Measurements from ENCODE around the gene HOXC6. TPM values are rescaled to one million over a fixed set of nuclear protein-coding genes. Genes with fewer than 3 reads are reported as not detected.

HOXC6 gene
- total and polyA plus RNA-seq, 2 of the 13 experiments (the other 11 are each of a cell fraction or from before 2014, with no cell fraction given), result not detected

DNA sequence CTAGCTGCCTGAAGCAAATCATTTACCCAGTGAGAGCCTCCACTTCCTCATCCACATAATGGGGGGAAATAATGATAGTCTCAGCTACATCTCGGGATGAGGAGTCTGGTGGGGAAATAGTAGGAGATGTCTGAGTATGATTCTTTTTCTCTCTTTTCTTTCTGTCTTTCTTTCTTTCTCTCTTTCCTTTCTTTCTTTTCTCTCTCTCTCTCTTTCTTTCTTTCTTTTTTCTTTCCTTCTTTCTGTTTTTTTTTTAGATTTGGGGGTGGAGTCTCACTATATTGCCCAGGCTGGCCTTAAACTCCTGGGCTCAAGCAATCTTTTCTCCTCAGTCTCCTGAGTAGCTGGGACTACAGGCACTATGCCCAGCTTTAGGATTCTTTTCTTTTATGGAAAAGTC lies 38.2 kb downstream of the HOXC6 start:
- ChIA-PET POLR2A (no interaction called here), CTCF (ENCODE audit: low intra/inter-chr PET ratio, low total read pairs) (no interaction called here)
- Histone ChIP-seq H4K20me1 (ENCODE audit: insufficient read depth, low read length) (no peaks in the 10 kb centered on the region), H3K4me2 (ENCODE audit: low read depth, low read length) (no peak overlapping the region), H3K79me2 (ENCODE audit: insufficient read depth, low read length) (no peaks in the 10 kb centered on the region), H3K9ac (ENCODE audit: insufficient read depth, low read depth, low read length) (no peak overlapping the region), H2AFZ (ENCODE audit: low read length) (no peak overlapping the region), H3K4me3 (replicated peaks in 1 of 3; ENCODE audit: insufficient read depth in 1 of 3, low read depth in 2 of 3, low read length in 3 of 3) (no peak overlapping the region), H3K36me3 (replicated peaks in 1 of 2; ENCODE audit: control insufficient read depth in 1 of 2, insufficient read depth in 2 of 2, low read length in 2 of 2) (no peaks in the 10 kb centered on the region), H3K4me1 (ENCODE audit: insufficient read depth, low read length) (no peaks in the 10 kb centered on the region), H3K9me3 (ENCODE audit: low read length) (no peaks in the 10 kb centered on the region), H3K27ac (ENCODE audit: extremely low read length, insufficient read depth, low read length) (no peak overlapping the region), H3K27me3 (ENCODE audit: control insufficient read depth in 1 of 2, insufficient read depth in 2 of 2, low read length in 2 of 2) (no peaks in the 10 kb centered on the region)
- intact Hi-C loops (cut with micrococcal nuclease; ENCODE audit: unreplicated experiment), result no loop called here
- 0% methylated on average over 1 of the region's 1 CpG for WGBS (ENCODE audit: low lambda C conversion rate)
- ATAC-seq, result no peak
- BruUV-seq (replicated peaks), result no TSS peak
- TF ChIP-seq ZNF256 (CRISPR knock-in tag; conservative IDR thresholded peaks at IDR 0.05), result no peak
- TF ChIP-seq, protein P1, sequence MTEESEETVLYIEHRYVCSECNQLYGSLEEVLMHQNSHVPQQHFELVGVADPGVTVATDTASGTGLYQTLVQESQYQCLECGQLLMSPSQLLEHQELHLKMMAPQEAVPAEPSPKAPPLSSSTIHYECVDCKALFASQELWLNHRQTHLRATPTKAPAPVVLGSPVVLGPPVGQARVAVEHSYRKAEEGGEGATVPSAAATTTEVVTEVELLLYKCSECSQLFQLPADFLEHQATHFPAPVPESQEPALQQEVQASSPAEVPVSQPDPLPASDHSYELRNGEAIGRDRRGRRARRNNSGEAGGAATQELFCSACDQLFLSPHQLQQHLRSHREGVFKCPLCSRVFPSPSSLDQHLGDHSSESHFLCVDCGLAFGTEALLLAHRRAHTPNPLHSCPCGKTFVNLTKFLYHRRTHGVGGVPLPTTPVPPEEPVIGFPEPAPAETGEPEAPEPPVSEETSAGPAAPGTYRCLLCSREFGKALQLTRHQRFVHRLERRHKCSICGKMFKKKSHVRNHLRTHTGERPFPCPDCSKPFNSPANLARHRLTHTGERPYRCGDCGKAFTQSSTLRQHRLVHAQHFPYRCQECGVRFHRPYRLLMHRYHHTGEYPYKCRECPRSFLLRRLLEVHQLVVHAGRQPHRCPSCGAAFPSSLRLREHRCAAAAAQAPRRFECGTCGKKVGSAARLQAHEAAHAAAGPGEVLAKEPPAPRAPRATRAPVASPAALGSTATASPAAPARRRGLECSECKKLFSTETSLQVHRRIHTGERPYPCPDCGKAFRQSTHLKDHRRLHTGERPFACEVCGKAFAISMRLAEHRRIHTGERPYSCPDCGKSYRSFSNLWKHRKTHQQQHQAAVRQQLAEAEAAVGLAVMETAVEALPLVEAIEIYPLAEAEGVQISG (CRISPR knock-in tag; IDR thresholded peaks at IDR 0.05), result no peak
- no peak for TF ChIP-seq JARID2 (CRISPR knock-in tag; IDR thresholded peaks at IDR 0.05; ENCODE audit: insufficient replicate concordance)
- no peak for TF ChIP-seq KDM3A (CRISPR knock-in tag; IDR thresholded peaks at IDR 0.05; ENCODE audit: low read depth)
- no peak for TF ChIP-seq ZSCAN12 (CRISPR knock-in tag; IDR thresholded peaks at IDR 0.05)
- no peak for TF ChIP-seq ISX (CRISPR knock-in tag; conservative IDR thresholded peaks at IDR 0.05)
- TF ChIP-seq ZNF7 (CRISPR knock-in tag; IDR thresholded peaks at IDR 0.05), result no peak
- TF ChIP-seq UBTF (CRISPR knock-in tag; IDR thresholded peaks at IDR 0.05), result no peak
- no peak for TF ChIP-seq NCOA5 (CRISPR knock-in tag; IDR thresholded peaks at IDR 0.05)
- no peak for TF ChIP-seq DNMT3B (CRISPR knock-in tag; conservative IDR thresholded peaks at IDR 0.05)
- no peak for TF ChIP-seq SP140L (CRISPR knock-in tag; IDR thresholded peaks at IDR 0.05; ENCODE audit: borderline replicate concordance)
- TF ChIP-seq NFAT5 (CRISPR knock-in tag; IDR thresholded peaks at IDR 0.05), result no peak
- no peak for TF ChIP-seq NFKBIZ (CRISPR knock-in tag; IDR thresholded peaks at IDR 0.05)
- no peak for TF ChIP-seq ZNF446 (CRISPR knock-in tag; IDR thresholded peaks at IDR 0.05)
- TF ChIP-seq, protein P2, sequence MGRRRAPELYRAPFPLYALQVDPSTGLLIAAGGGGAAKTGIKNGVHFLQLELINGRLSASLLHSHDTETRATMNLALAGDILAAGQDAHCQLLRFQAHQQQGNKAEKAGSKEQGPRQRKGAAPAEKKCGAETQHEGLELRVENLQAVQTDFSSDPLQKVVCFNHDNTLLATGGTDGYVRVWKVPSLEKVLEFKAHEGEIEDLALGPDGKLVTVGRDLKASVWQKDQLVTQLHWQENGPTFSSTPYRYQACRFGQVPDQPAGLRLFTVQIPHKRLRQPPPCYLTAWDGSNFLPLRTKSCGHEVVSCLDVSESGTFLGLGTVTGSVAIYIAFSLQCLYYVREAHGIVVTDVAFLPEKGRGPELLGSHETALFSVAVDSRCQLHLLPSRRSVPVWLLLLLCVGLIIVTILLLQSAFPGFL (CRISPR knock-in tag; IDR thresholded peaks at IDR 0.05), result no peak
- no peak for DNase-seq (ENCODE audit: low spot score)
- in situ Hi-C loops (cut with HindIII; ENCODE audit: extremely low pct_ligation_motif_present, low pct_unique_long_range_greater_than_20kb), result no loop called here
- FAIRE-seq, result no peak

All from HepG2 (cell line).